Stimulated activated naive CD8-positive, alpha-beta T cell treated with anti-CD3 and anti-CD28 coated beads, Interleukin-15, amount 100 ng/mL, for 72 hours (primary cell): ENCODE data around the gene HPN.
A peak's percentile ranks its signal among the peaks of the same experiment; 100 is the strongest.

ENCODE experiments used
- ATAC-seq: fragments of 150-1000 bp; cut with Tn5 transposase; 2 replicates; pipeline ENCODE4 v1.10.0; 2021; ENCODE audit warnings: mild to moderate bottlenecking, moderate library complexity
- DNase-seq, 2 donors: peaks; one replicate each; pipeline ENCODE4 v3.0.0; 2021 to 2022
- H3K27ac Mint-ChIP-seq, 2 donors: one replicate each; pipeline ENCODE4 v1.8.0; 2022; ENCODE audit warnings: mild to moderate bottlenecking in 2 of 2, mixed read lengths in 2 of 2, moderate library complexity in 2 of 2
- H3K27me3 Mint-ChIP-seq: one replicate; pipeline ENCODE4 v1.8.0; 2022; ENCODE audit warnings: mixed read lengths
- H3K4me1 Mint-ChIP-seq: one replicate; pipeline ENCODE4 v1.8.0; 2022; ENCODE audit warnings: mild to moderate bottlenecking, mixed read lengths
- H3K4me3 Mint-ChIP-seq, 2 donors: one replicate each; pipeline ENCODE4 v1.8.0; 2022; ENCODE audit warnings: mild to moderate bottlenecking in 2 of 2, mixed read lengths in 2 of 2, moderate library complexity in 1 of 2
- H3K9me3 Mint-ChIP-seq, 2 donors: one replicate each; pipeline ENCODE4 v1.8.0; 2022; ENCODE audit warnings: mixed read lengths in 2 of 2

The HPN gene

DNA sequence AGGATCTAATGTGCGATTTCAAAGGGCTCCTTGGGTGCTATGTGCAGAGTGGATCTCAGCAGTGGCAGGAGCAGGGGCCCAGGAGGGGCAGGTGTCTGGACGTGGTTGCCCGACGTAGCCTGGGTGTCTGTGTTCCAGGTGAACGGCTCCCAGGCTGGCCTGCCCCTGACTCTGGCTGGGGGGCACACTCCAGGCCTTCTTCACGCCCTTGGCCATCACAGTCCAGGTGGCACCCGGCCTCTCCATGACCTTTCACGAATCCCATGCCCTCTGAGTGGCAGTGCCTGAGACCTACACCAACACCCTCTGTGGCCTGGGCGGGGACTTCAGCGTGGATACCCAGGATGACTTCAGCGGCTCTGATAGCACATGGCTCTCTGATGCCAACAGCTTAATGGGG, 62.8 kb downstream of the HPN start:
- DNase-seq (no peak), ATAC-seq (no peak)
- no peak overlapping the region for H3K27ac Mint-ChIP-seq
- H3K27me3 Mint-ChIP-seq: no peaks in the 10 kb centered on the region
- no peak overlapping the region for H3K4me3 Mint-ChIP-seq
- H3K4me1 Mint-ChIP-seq: peaks cover 8% of the 10 kb centered on the region
- no peaks in the 10 kb centered on the region for H3K9me3 Mint-ChIP-seq

DNA sequence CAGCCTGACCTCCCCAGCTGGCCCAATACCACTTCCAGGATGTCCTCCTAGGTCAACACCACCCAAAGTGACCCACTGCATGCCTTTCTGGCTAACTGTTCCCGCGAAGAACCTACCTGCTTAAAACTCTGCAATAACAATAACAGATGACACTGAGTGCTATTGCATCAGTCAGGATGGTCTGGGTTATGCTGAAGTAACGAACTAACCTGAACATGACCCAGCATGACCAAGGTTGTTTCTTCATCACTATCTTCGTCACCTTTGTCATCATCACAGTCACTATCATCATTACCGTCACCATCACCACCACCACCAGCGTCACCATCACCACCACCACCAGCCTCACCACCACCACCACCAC, 63.5 kb downstream of the HPN start:
- no peak overlapping the region for H3K27ac Mint-ChIP-seq
- H3K27me3 Mint-ChIP-seq: peaks cover 5% of the 10 kb centered on the region
- peak; percentile 43 for ATAC-seq
- peaks cover 8% of the 10 kb centered on the region for H3K4me1 Mint-ChIP-seq
- no peak overlapping the region for H3K4me3 Mint-ChIP-seq
- no peaks in the 10 kb centered on the region for H3K9me3 Mint-ChIP-seq
- DNase-seq: no peak

DNA sequence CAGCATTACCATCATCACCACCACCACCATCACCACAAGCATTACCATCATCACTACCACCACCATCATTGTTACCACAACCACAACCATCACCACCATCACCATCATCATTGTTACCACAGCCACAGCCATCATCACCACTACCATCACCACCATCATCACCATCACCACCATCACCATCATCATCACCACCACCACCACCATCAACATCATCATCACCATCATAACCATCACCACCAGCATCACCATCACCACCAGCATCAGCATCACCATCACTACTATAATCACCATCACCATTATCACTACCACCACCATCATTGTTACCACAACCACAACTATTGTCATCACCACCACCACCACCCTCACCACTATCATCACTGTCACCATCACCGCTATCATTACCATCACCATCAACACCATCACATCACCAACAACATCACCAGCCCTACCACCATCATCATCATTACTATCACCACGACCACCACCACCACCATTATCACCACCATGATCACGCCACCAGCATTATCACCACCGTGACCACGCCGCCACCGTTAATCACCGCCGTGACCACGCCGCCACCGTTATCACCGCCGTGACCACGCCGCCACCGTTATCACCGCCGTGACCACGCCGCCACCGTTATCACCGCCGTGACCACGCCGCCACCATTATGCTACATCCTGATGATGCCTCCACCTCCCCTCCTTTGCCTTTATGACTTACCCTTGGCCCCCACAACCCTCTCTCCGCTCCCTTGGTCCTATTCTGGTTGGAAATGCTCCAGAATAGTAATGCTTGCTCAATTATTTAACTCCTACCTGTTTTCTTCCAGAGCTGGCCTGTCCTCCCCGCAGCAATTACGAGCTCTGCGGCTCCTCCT, 64.1 kb downstream of the HPN start:
- peaks cover 8% of the 10 kb centered on the region for H3K4me1 Mint-ChIP-seq
- ATAC-seq (peak; percentile 65), DNase-seq (peak; percentile 12 to 42)
- H3K9me3 Mint-ChIP-seq: no peaks in the 10 kb centered on the region
- peaks cover 5% of the 10 kb centered on the region for H3K27me3 Mint-ChIP-seq
- no peak overlapping the region for H3K4me3 Mint-ChIP-seq
- H3K27ac Mint-ChIP-seq: peak overlapping the region in 1 of 2 donors; percentile 57

DNA sequence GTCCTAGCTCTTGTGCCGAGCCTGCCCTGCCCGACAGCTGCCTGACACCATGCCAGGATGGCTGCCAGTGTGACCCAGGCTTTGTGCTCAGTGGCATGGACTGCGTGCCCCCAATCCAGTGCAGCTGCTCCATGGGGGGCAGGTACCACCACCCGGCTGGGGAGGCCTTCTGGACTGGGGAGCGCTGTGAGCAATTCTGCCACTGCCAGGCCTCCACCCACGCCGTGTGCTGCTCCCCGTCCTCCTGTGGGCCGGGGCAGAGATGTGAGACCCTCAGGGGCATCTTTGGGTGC, 64.7 kb downstream of the HPN start:
- Mint-ChIP-seq H3K9me3 (no peaks in the 10 kb centered on the region), H3K27ac (peak overlapping the region in 1 of 2 donors; percentile 57), H3K27me3 (peaks cover 5% of the 10 kb centered on the region), H3K4me1 (peaks cover 8% of the 10 kb centered on the region), H3K4me3 (no peak overlapping the region)
- ATAC-seq (no peak), DNase-seq (no peak)

DNA sequence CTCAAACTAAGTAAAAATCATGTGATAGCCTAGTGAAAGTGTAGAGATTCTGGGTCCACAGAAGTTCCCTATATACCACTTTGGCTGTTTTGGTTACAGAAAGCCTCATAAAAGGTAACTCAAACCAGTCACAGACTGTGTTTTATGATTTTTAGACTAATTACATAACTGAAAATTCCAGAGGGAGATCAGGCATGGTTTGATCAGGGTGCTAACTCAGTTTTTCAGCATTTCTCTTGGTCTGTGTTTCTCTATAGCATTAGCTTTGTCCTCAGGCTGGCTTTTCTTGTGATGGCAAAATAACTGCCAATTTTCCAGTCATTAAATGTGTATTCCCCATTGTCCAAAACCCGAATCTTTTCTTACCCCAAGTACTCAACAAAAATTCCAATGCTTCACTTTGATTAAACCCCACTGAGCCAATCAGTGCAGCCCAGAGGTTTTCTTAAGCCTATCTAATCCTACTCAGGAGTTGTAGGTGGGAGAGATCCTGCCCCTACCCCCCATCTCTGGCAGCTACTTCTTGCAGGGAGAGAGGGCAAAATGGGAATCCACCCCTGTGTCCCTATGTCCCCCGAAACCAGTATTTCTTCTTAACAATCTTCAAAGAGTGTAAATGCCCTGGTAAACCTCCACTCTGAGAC, 65.5 kb downstream of the HPN start:
- Mint-ChIP-seq H3K27ac (no peak overlapping the region), H3K4me3 (no peak overlapping the region), H3K9me3 (no peaks in the 10 kb centered on the region), H3K4me1 (peaks cover 8% of the 10 kb centered on the region), H3K27me3 (peaks cover 5% of the 10 kb centered on the region)
- DNase-seq (no peak), ATAC-seq (no peak)

DNA sequence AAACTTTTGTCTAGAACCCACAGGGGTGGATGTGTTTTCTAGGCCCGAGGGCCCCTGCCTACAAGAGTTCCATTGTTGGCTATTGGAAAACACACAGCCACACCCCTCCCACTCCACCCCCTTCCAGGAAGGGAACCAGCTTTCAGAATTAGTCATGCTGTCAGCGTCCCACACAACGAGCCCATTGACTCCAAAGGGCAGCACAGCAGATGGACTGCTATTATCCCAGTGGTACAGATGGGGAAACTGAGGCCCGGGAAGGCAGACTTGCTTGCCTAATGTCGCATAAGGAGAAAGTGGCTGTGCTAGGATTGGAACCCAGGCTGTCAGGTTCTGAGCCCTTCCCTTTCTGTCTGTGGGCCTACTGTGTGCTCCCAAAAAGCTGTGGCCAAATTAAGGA, 66.0 kb downstream of the HPN start:
- H3K4me3 Mint-ChIP-seq: no peak overlapping the region
- DNase-seq (no peak), ATAC-seq (no peak)
- H3K27me3 Mint-ChIP-seq: peaks cover 5% of the 10 kb centered on the region
- H3K4me1 Mint-ChIP-seq: peaks cover 8% of the 10 kb centered on the region
- H3K9me3 Mint-ChIP-seq: no peaks in the 10 kb centered on the region
- H3K27ac Mint-ChIP-seq: no peak overlapping the region

DNA sequence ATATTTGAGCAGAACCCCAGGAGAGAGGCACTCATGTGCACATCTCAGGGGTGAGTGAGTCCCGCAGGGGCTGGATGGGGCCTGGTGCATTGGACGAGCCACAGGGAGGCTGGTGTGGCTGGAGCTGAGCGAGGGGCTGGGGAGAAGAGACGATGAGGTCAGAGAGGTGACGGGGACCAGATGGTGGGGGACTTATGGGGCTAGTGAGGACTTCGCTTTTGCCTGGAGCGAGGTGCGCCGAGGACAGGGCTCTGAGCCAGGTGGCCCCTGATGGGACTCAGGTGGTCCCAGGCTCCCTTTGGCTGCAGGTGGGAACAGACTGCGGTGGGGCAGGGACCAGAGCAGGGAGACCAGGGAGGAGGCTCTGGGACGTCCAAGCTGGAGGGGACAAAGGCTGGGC, 67.2 kb downstream of the HPN start:
- DNase-seq: no peak
- peaks cover 5% of the 10 kb centered on the region for H3K27me3 Mint-ChIP-seq
- H3K4me1 Mint-ChIP-seq: peaks cover 8% of the 10 kb centered on the region
- no peak for ATAC-seq
- no peaks in the 10 kb centered on the region for H3K9me3 Mint-ChIP-seq
- no peak overlapping the region for H3K4me3 Mint-ChIP-seq
- no peak overlapping the region for H3K27ac Mint-ChIP-seq

DNA sequence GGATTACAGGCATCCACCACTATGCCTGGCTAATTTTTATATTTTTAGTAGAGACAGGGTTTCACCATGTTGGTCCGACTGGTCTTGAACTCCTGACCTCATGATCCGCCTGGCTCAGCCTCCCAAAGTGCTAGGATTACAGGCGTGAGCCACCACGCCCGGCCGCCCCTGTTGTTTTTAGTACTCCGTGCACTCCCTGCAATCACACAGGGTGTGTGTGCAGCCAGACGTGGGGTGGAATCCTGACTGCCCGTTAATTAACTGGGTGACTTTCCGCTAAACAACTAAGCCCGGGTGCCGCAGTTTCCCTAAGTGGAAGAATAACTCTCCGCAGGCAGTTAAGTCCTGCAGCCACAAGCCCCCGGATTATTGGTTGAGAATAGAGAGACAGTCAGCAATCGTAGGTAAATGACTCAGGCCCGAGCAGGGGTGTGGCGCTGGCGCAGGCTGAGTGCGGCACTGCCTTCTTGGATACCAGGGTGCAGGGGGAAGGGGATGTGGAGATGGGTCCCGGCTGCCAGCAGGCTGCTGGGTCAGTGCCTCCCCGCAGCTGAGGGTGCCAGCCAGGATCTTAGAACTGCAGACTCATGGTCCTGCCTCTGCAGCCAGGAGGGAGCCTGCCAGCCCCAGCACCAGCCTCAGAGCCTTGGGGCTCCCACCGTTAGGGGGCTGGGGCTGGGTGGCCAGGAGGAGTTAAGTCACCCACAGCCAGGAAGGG, 68.0 kb downstream of the HPN start:
- no peaks in the 10 kb centered on the region for H3K9me3 Mint-ChIP-seq
- no peak overlapping the region for H3K27ac Mint-ChIP-seq
- no peak for ATAC-seq
- DNase-seq: no peak
- peaks cover 11% of the 10 kb centered on the region for H3K4me1 Mint-ChIP-seq
- H3K4me3 Mint-ChIP-seq: no peak overlapping the region
- peaks cover 5% of the 10 kb centered on the region for H3K27me3 Mint-ChIP-seq

DNA sequence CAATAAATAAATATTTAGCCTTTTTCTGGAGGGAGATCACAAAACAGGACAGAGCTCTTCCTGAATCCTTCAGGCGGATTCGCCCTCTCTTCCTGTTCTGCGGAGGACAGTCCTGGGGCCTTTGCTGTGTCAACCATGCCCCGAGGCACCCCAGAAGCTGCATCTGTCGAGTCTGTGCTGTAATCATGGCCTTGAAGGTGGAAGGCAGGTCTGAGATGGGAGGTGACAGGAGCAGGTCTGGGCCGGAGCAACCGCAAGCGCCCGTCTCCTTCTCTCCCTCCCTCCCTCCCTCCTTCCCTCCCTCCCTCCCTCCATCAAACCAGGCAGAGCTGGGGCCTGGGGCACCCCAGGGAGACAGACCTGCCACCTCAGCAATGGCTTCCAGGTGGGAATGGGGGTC, 69.5 kb downstream of the HPN start:
- H3K4me1 Mint-ChIP-seq: peaks cover 17% of the 10 kb centered on the region
- H3K27me3 Mint-ChIP-seq: peaks cover 5% of the 10 kb centered on the region
- H3K4me3 Mint-ChIP-seq: no peak overlapping the region
- DNase-seq (no peak), ATAC-seq (no peak)
- H3K9me3 Mint-ChIP-seq: no peaks in the 10 kb centered on the region
- no peak overlapping the region for H3K27ac Mint-ChIP-seq

DNA sequence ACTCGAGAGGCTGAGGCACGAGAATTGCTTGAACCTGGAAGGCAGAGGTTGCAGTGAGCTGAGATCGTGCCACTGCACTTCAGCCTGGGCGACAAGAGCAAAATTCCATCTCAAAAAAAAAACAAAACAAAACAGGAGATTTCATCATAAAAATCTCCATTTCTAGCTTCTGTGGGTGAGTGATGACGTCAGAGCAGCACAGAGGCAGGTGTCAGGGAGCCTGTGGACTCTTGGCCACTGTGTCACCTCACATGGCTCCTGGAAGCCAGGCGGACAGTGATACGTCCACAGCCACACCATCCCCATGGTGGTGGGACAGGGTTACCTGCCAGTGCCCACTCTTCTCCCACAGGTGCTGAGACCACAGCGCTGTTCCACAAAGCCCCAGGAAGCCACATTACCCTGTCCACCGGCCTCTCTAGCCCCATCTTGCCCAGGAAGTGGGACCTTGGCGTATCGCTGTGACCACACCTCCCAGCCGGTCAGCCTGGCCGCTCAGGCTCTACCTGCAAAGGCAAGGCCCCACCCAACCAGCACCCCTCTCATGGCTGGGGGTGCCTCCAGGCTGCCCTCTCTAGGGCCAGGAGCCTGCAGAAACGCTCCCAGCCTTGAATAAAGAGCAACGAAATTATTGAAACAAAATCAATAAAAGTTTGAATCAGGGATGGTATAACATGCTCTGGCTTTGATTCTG, 71.6 kb downstream of the HPN start:
- no peak for ATAC-seq
- Mint-ChIP-seq H3K4me3 (no peak overlapping the region), H3K27ac (no peak overlapping the region)

DNA sequence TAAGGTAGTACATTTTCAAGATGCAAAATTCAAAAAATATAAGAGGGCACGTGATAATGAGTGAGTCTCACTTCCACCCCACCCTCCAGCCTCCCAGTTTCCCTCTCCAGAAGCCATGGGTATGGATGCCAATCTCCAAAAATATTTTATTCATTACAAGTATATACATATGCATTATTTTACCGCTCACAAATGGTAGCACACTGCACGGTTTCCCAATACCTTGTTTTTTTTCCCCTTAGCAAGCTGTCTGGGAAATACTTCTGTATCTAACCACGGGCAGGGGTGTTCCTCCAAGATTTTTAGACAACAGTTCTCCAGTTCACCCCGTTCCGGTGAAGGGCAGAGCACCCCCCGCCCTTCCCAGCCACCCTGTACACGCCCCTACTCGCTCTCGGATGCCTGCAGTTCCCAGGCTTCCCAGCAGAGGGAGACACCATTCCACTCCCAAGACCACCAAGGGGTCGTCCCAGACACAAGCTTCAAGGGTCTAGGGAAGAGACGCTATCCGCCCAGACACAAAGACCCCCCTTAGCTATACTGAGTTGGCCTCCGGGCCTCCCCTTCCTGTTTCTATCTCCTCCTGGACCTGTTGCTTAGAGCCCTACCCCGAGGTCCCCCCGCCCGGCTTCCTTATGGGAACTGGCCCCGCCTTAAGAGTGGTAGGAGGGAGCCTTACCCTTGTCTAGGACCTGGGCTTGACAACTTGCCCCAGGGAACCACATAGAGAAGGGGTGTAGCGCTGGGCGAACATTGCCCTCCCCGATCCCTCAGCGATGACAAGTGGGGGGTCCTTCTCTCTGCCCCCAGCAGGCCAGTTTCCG, 73.0 kb downstream of the HPN start:
- H3K4me3 Mint-ChIP-seq: peak overlapping the region; percentile 60 to 65
- peak; percentile 69 to 76 for DNase-seq
- H3K27ac Mint-ChIP-seq: peak overlapping the region in 1 of 2 donors; percentile 66
- peaks cover 9% of the 10 kb centered on the region for H3K4me1 Mint-ChIP-seq
- no peaks in the 10 kb centered on the region for H3K9me3 Mint-ChIP-seq
- peak; percentile 85 for ATAC-seq
- peaks cover 4% of the 10 kb centered on the region for H3K27me3 Mint-ChIP-seq

More for the DNA sequence above, 71.6 kb downstream of the HPN start:
- DNase-seq: no peak
- H3K9me3 Mint-ChIP-seq: no peaks in the 10 kb centered on the region
- H3K27me3 Mint-ChIP-seq: peaks cover 5% of the 10 kb centered on the region
- peaks cover 9% of the 10 kb centered on the region for H3K4me1 Mint-ChIP-seq

DNA sequence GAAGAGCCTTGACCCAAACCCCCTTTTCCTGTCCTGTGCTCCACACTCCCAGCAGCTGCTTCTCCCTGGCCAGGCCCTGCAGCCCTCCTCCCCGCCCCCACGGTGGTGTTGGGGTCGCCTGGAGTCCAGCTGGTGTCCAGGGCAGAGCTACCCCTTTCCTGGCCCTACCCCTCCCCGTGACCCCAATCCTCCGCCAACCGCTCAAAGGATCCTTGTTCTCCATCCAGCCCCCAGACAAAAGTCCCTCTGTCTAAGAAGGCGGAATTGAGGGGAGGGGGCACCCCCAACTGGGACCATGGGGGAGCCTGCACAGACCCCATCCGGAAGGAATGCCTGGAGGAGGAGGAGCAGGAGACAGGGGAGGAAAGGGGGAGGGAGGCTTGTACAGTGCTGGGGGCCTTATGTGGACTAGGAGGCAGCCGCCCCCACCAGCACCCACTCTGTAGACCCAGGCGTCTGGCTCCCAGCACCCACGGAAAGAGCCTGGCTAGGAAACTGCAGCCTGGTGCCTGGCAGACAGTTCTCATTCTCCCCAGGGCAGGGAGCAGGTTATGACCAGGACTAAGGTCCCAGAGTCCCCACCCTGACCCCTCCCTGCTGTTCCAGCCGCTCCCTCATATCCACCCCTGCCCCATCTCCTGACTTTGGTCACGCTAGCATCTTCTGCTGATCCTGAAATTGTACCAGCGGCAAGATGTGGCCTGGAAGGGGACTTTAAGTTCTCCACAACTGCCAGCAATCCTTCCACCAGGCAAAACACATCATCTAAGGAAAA, 73.8 kb downstream of the HPN start, which contains the start of gene FXYD3:
Gene FXYD3, plus strand, starts transcription at position 647 of the 775 bp plus-strand sequence. CDS start 3,554 bp downstream, outside the sequence.
- Mint-ChIP-seq H3K4me3 (peak within 1 kb of the TSS; percentile 60 to 65), H3K9me3 (no peaks in the 10 kb centered on the region), H3K27ac (peak within 1 kb of the TSS in 1 of 2 donors; percentile 66), H3K27me3 (no peaks in the 10 kb centered on the region), H3K4me1 (peaks cover 9% of the 10 kb centered on the region)
- ATAC-seq (no peak), DNase-seq (no peak)
